LNCAP (cell line): Measurements from ENCODE around the gene DGKG.

ENCODE experiments used
- CTCF ChIP-seq: fragments of 450-650 bp; IDR thresholded peaks from 2 replicates; pipeline ENCODE4 v1.5.1; 2017; ENCODE audit warnings: mild to moderate bottlenecking

Gene DGKG

GRCh38 chr3:186375443-186375842, 13.4 kb upstream of the DGKG start:
- no peak for TF ChIP-seq CTCF

- no peak for TF ChIP-seq CTCF
These were observed 12.3 kb upstream of the DGKG start for GRCh38 chr3:186374376-186374775.

GRCh38 chr3:186369217-186369616, 7.2 kb upstream of the DGKG start:
- no peak for TF ChIP-seq CTCF

DNA sequence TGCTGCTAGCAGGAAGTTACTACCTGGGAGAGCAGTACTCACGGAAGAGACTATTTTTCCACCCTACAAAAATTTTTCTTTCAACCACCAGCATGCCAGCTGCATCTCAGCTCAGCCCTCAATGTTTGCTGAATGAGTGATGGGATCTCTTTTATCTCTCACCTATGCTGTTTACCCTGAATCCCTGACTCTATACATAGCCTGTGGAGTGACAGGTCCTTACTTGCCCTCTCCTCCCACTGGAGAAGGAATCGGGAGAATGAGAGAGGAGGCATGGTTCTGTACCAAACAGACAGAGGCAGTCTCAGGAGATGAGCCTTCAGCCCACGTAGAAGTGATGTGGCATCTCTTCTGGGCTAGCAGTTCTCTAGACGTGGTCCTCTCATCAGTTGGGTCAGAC, 6.7 kb upstream of the DGKG start:
- TF ChIP-seq CTCF, result no peak

- no peak for TF ChIP-seq CTCF
These were observed 6.1 kb upstream of the DGKG start for GRCh38 chr3:186368176-186368575.

- no peak for TF ChIP-seq CTCF
These were observed 5.6 kb upstream of the DGKG start for GRCh38 chr3:186367631-186368030.

DNA sequence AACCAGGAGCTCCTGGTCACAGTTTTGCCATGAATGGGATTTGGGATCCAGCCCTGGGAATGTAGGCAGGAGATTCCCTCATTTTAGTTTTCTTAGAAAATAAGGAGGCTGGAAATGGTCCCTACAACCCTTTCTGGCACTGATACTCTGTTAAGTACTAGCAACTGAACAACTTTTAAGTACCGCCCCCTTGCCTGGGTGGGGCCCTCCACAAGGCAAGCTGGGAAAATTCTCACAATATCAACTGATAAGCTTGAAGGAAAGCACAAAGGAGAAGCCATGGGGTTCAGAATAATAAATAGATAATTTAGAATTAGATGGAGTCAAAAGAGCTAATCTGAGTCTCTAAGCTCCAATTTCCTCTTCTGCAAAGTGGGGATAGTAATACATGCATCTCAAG, 4.2 kb upstream of the DGKG start:
- no peak for TF ChIP-seq CTCF

- TF ChIP-seq CTCF, result no peak
These were observed 3.4 kb upstream of the DGKG start for GRCh38 chr3:186365202-186365974.
